ENCODE data around the gene GPRIN2.
"Not testable (repeated sequence)": the region's sequence is repeated elsewhere in the genome, so short reads cannot be mapped to it uniquely, and the experiment has no call there.

The GPRIN2 gene

DNA sequence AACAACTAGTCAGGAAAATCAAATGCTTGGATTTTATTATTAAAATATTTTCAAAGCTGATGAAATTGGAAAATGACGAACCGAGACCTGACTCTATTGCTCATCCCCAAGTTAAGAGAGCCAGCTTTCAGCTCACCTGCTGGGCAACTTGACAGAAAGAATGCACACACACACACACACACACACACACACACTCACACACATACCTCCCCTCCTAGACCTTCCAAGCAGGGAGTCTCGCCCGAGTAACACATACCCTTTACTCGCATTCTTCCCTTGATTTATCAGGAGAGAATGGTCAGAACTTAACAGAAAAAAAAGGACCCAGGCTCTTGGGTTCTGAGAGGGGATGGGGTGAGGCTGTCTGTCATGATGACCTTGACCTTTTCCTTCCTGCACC lies 19.1 kb downstream of the GPRIN2 start:
- no peak for DNase-seq (ENCODE audit: low read depth in 3 of 3, low spot score in 1 of 3)

DNA sequence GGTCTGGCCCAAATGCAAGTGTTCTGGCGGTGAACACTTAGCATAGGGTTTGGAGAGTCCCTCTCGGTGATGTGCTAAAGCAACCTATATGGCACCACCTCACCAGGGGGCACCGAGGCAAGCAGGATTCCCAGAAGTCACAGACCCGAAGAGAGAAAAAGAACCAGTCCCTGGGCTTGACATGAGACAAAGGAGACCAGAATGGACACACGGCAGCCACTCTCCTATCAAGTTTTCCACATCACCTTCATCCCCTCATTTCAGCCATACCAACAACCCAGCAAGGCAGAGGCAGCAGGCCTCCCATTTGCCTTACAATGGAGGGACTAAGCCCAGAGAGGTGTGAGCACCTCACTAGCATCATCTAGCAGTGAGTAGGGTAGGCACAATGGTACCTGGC lies 19.7 kb downstream of the GPRIN2 start:
- DNase-seq (ENCODE audit: low read depth in 3 of 3, low spot score in 1 of 3) = no peak

DNA sequence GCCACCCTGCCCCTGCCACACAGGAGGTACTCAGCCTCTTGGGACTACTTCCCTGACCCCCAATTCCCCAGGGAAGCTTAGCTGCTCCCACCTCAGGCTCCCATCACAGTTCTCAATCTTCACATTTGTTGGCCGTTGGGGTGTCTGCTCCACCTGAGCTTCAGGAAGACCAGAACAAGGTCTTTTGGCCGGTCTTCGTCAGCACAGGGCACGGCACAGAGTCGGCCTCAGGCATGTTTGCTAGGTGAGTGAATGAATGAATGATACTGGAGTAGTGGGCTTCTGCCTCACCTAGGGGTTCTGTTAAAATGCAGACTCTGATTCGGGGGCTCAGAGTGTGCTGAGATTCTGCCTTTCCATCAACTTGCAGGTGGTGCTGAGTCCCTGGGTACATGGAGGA lies 20.3 kb downstream of the GPRIN2 start:
- no peak for DNase-seq (ENCODE audit: low read depth in 3 of 3, low spot score in 1 of 3)

DNA sequence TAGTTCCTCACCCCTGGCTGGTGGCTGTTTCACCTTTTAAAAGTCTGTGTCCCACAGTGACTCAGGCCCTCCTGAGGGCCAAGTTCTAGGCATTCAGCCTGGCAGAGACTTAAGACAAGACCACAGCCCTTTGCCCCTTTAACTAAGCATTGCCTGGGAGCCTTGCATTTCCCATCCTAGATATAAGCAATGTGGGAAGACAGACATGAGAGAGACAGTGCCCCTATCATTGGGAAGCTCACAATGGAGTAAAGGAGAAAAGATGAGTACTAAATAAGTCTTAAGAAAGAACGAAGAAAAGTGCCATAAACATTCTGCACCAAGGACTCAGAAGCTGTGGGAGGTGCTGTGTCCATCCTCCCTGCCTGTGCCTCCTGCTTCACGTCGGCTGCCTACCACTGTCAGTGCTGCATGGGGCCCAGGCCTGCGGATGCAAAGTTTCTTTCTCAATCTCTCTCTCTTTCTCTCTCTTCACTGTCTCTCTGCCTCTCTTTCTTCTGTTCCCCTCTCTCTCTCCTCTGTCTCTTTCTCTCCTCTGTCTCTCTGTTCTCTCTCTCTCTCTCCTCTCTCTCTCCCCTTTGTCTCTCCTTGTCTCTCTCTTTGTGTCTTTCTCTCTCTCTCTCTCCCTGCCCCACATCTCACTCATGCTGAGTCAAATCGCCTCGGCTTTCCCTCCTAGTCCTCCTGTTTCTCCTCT lies 21.5 kb downstream of the GPRIN2 start:
- no peak for DNase-seq (ENCODE audit: low read depth in 3 of 3, low spot score in 1 of 3)

DNA sequence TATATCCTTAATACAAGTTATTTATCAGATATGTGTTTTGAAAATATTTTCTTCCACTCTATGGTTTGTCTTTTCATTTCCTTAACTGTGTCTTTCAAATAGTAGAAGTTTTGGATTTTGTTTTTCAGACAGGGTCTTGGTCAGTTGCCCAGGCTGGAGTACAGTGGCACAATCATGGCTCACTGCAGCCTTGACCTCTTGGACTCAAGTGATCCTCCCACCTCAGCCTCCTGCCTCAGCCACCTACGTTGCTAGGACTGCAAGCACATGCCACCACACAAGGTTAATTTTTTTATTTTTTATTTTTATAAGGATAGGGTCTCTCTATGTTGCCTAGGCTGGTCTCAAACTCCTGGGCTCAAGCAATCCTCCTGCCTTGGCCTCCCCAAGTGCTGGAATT lies 24.2 kb downstream of the GPRIN2 start:
- DNase-seq (ENCODE audit: low read depth in 3 of 3, low spot score in 1 of 3) = not testable (repeated sequence)

DNA sequence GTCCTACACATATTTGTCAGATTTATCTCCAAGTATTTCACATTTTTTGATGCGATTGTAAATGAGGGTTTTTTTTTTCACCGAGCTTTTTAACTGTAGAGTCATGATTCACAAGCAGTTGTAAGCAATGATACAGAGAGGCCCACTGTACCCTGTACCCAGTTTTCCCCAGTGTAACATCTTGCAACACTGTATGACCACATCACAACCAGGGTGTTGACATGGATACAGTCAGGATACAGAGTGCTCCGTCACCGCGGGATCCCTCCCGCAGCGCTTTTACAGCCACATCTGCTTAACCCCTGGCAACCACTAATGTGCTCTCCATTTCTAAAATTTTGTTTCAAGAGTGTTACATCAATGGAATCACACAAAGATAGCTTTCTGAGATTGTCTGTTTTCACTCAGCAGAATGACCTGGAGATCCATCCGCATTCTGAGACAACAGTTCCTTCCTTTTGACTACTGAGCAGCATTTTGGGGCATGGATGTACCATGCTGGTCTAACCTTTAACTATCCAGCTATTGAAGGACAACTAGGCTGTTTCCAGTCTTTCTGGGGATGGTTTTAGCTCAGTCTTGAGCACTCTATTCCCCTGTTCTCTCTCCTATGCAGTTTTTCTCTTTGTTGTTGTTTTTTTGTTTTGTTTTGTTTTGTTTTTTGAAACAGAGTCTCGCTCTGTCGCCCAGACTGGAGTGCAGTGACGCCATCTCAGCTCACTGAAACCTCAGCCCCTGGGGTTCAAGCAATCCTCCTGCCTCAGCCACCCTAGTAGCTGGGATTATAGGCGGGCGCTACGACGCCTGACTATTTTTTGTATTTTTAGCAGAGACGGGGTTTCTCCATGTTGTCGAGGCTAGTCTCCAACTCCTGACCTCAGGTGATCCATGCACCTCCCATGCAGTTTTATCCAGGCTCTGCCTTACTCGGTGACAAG lies 25.9 kb downstream of the GPRIN2 start:
- no peak for DNase-seq (ENCODE audit: low read depth in 3 of 3, low spot score in 1 of 3)

DNA sequence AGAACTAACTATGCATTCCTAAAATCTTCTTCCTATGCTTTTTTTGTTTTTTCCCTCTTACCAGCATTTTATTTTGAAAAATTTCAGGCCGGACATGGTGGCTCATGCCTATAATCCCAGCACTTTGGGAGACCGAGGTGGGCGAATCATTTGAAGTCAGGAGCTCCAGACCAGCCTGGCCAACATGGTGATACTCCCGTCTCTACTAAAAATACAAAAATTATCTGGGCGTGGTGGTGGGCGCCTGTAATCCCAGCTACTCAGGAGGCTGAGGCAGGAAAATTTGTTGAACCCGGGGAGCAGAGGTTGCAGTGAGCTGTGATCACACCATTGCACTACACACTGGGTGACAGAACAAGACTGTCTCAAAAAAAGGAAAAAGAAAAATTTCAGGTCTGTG lies 26.7 kb downstream of the GPRIN2 start:
- not testable (repeated sequence) for DNase-seq (ENCODE audit: low read depth in 3 of 3, low spot score in 1 of 3)

DNA sequence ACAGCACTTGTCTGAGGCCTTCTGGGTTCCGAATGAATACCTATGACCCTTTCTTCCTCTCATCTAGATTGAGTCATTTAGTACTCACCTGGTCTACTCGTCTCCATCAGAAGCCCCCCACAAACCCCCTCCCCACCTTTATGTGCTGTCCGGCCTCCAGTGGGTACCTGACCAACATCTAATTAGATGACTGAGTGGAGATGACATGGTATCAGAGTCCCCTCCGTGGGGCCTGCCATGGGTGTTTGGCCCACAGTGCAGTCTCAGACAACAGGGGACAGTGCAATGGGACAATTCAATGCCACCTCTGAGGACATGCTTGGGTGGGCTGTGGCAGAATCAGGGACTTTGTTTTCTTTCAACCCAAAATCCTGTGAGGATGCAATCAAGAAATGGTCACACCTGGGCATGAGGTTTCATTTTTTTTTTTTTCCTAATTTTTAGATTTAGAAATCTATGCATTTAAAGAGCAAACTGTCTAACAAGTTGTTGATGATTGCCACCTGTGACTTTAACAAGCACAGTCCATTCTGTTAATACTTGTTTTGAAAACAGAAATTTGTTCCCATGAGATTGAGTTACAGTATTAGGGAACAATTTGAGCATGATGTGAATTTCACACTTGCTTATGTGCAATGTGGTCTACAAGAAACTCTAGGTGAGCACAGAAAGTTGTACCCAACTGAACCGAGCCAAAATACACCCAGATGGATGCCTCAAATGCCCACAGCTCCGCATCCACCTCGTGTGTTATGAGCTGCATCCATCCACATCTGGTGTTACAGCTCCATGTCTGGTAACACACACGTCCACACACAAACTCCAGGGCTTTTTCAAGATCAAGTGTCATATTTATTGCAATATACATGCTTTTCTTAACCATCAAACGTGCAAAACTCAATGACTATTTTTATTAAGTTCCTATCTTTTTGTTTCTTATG lies 27.5 kb downstream of the GPRIN2 start:
- DNase-seq (ENCODE audit: low read depth in 3 of 3, low spot score in 1 of 3) = no peak

DNA sequence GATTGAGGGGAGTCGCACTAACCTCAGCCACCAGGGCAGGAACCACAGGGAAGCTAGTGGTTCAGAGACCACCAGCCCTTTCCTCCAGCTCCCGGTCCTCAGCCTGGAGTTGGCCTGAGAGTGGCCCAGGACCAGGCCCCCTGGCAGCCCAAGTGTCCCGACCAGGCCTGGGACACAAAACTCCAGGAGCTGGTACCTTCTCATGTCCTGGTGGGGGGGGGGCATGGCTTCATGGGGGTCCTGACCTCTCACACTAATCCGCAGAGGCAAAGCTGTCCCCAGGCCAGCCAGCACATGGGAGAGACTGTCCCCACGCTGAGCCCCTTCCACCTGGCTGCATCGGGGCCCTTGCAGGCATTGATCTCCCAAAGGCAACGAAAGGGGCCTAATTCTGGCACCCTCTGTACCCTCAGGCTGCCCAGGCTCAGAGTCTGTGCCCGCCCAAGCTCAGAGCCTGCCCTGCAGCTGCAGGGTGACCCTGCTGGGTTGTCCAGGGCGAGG lies 28.2 kb downstream of the GPRIN2 start:
- no peak for DNase-seq (ENCODE audit: low read depth in 3 of 3, low spot score in 1 of 3)

DNA sequence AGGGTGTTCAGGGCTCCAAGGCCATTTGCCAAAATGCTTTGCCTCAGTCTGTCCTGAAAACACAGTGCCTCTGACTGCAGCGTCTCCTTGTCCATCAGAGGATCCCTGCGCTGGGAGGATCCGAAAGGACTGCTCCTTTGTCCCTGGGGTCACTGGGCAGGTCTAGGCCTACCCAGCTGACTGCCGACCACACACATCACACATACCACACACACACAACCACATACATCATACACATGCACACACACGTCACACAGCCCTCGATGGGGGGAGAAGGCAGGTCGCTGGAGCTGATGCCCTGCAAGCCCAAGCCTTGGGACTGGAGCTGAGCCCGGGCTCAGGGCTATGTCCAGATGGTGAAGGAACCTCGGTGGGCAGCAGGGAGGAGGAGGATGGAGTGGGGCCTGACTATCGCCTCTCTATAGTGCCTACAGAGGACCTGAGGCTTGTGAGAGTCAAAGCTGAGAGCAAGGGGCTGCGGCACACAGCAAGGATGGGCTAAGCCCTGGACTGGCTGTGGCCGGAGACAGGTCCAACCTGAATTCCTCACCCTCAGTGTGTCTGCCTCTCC lies 29.1 kb downstream of the GPRIN2 start:
- no peak for DNase-seq (ENCODE audit: low read depth in 3 of 3, low spot score in 1 of 3)

DNA sequence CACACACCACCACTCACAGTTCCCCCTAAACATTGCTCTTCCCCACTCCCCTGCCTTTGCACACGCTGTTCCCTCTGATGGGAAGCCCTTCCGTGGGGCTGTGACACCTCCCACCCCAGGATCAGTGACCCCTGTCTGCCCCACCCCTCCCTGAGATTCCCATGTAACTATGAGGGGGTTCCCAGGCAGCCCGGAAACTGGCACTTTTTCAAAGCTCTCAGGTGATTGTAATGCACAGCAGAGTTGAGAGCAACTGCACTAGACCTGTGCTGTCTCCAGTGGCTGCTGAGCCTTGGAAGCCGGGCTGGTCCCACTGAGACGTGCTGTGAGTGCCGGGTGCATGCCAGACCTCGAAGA lies 29.8 kb downstream of the GPRIN2 start:
- DNase-seq (ENCODE audit: low read depth in 3 of 3, low spot score in 1 of 3) = no peak

DNA sequence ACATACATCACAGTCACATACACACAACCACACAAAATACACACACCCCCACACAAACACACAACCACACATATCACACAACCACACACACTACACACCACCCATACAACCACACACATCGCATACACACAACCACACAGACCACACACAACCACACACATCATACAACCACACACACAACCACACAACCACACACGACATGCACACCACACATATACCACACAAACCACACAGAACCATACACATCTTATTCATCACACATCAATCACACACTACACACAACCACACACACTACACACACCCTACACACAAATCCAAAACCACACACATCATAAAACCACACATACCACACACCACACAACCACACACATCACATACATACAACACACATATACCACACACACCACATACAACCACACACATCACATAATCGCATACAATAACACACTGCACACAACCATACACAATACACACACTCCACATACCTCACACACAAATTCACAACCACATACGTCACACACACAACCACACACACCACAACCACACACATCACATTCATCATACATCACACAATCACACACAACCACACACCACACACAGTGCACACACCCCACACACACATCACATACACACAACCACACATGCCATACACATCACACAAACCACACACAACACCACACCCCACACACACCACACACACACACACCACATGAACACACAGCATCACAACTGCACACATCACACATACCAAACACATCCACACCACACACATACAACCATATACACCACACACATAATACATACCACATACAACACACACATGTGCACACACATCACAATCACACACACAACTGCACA lies 30.4 kb downstream of the GPRIN2 start:
- no peak for DNase-seq (ENCODE audit: low read depth in 3 of 3, low spot score in 1 of 3)

DNA sequence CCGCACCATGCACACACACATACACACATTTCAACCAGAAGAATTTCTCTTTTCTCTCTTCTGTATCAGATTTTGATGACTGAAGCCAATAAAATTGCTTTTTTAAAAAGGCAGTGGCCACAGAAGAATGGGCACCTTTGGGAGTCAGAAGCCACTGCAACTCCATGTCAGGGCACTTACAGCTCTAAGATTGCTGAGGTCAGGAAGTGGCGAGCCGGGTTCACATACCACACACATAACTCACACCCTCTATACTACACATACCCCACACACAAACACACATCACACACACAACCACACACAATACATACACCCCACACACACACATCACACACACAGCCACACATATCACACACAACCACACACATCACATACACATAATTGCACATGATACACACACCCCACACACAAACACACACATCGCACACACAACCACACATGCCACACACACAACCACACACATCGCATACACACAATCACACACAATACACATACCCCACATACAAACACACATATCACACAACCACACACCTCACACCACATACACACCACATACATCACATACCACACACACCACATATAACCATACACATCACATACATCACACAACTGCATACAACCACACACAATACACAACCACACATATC lies 31.2 kb downstream of the GPRIN2 start:
- no peak for DNase-seq (ENCODE audit: low read depth in 3 of 3, low spot score in 1 of 3)

DNA sequence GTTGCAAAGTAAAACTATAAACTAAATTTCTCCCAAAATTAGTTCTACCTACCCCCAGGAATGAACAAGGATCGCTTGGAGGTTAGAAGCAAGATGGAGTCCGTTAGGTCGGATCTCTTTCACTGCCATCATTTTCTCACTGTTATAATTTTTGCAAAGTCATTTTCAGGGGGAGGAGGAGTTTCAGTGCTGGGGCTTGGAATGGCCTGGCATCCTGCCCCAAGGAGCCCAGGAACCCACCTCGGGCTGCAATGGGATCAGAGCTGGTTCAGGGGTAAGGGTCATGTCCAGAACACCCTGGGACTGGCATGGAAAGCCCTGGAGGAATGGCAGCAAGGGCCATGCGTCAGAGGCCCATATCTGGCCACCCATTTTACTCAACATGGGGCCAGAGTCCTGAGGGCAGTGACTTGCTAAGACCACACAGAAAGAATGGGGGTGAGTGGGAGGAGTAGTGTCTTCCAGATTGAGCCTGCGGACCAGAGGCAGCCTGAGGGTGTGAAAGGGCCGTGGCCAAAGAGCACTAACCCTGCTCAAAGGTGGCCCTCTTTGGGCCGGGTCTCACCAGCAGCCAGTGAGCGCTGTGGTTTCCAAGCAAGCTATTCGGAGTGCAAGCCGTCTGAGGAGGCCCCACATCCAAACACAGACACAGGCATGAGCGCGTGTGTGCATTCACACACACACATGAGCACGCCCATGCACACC lies 31.8 kb downstream of the GPRIN2 start:
- DNase-seq (ENCODE audit: low read depth in 3 of 3, low spot score in 1 of 3) = no peak

DNA sequence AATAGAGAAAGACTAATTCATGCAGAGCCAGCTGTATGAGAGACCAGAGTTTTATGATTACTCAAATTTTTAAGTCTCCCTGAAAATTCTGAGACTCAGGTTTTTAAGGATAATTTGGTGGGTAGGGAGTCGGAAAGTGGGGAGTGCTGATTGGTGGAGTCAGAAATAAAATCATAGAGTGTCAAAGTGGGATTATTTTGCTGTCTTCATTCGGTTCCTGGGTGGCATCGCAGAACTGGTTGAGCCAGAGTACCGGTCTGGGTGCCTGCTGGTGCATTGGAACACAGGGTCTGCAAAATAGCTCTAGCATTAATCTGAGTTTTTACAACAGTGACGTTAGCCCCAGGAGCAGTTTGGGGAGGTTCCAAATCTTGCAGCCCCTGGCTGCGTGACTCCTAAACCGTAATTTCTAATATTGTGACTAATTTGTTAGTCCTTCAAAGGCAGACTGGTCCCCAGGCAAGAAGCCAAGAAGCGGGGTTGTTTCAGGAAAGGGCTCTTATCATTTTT lies 32.4 kb downstream of the GPRIN2 start:
- DNase-seq (ENCODE audit: low read depth in 3 of 3, low spot score in 1 of 3) = no peak

DNA sequence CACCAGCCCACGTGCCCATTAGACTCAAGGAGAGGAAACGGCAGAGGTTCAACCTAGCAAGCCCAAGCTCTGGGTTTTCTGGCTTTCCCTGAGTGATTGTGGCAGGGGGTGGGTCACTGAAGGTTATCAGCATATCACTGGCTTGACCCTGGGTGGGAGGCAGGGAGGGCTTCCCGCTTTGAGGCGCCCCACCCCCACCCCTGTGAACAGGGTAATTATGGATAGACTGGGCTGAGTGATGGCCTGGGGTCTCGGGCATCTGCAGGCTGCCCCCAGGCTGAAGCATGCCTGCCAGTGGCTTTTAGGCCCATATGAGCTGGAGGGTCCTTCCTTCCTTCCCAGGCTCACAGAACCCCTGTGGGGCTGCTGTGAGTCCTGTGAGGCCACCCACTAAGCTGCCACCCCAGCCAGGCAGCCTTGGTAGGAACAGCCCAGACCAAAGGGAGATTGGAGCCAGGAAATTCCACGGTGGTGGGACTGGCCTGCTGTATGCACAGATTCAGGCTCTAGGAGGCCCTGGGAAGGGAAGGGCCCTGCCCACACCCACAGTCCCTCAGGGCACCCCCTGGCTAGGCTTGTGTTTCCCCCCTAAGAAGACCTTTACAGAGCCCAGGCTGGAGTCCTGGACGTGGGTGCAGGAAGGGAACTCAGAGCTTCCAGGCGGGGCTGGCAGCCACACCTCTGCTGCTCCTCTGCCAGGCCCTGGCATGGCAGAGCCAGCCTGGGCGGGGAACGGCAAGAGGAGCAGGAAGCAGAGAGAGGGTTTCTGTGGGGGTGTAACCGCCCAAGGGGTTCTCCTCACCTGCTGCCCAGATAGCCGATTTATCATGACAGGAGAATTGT lies 33.1 kb downstream of the GPRIN2 start:
- no peak for DNase-seq (ENCODE audit: low read depth in 3 of 3, low spot score in 1 of 3)

DNA sequence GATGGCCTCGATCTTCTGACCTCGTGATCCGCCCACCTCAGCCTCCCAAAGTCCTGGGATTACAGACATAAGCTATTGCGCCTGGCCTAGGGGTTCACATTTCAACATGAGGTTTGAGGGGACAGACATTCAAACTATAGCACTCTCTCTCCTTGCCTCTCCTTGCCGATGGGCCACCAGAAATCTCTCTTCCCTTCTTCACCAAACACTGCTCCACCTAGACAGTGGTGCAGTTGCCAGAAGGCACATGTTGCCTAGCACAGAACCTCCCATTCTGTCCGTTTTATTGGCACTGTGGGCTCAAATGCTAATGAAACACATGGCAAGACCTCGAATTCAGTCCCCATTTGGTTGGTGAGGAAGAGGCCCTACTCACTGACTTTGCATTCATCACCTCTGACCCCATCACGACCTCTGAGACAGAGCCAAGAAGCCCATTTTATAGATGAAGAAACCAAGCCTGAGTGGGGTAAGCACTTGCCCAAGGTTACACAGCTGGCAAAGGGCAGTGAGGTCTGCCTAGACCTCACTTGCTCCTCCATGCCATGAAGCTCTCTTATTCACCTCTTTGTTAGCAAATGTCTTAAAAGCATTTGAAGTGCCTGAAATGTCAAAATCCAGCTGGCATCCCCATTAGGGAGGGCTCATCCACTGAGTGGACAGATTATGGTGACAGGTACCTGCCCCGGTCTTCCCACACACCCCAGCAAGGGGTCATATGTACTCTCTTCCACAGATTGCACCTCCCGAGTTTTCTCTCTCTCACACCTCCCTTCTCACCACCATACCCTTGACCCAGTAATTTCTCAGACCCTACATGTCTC lies 34.0 kb downstream of the GPRIN2 start:
- no peak for DNase-seq (ENCODE audit: low read depth in 3 of 3, low spot score in 1 of 3)

Data from stimulated activated CD4-positive, alpha-beta T cell treated with anti-CD3 and anti-CD28 coated beads, TNF-alpha, amount 100 ng/mL, for 1 hour (primary cell).